GM18868 (cell line): ENCODE data around the gene MAF.
A peak's percentile ranks its signal among the peaks of the same experiment; 100 is the strongest.

Experiments
- ATAC-seq: cut with Tn5 transposase; IDR thresholded peaks from one replicate; pipeline ENCODE4 v1.9.1; 2021; ENCODE audit warnings: mild to moderate bottlenecking, moderate library complexity; ENCODE audit not compliant: unreplicated experiment

Gene MAF

GRCh38 chr16:79600638-79601091 lies at the start of gene MAF:
Gene MAF, minus strand, starts transcription at chr16:79600737. Its CDS starts 835 bp downstream, at chr16:79599902.
- ATAC-seq, result peak; percentile 59

- ATAC-seq, result no peak
These were observed 48.3 kb upstream of the MAF start for GRCh38 chr16:79648826-79649225.

GRCh38 chr16:79647586-79647985 lies 47.0 kb upstream of the MAF start:
- ATAC-seq, result no peak

- ATAC-seq, result no peak
These were observed 45.2 kb upstream of the MAF start for GRCh38 chr16:79645701-79646100.

- ATAC-seq, result no peak
These were observed 44.6 kb upstream of the MAF start for GRCh38 chr16:79644971-79645667.

GRCh38 chr16:79642652-79643051 lies 42.1 kb upstream of the MAF start:
- ATAC-seq, result no peak

GRCh38 chr16:79640513-79641360 lies 40.2 kb upstream of the MAF start:
- no peak for ATAC-seq

- ATAC-seq, result no peak
These were observed 39.2 kb upstream of the MAF start for GRCh38 chr16:79639576-79640311.

GRCh38 chr16:79638386-79638785 lies 37.8 kb upstream of the MAF start:
- no peak for ATAC-seq

GRCh38 chr16:79635488-79635887 lies 35.0 kb upstream of the MAF start:
- no peak for ATAC-seq

GRCh38 chr16:79634298-79634697 lies 33.8 kb upstream of the MAF start:
- ATAC-seq, result no peak

- ATAC-seq, result no peak
These were observed 31.8 kb upstream of the MAF start for GRCh38 chr16:79632289-79632688.

- no peak for ATAC-seq
These were observed 28.5 kb upstream of the MAF start for GRCh38 chr16:79628988-79629387.

- no peak for ATAC-seq
These were observed 28.0 kb upstream of the MAF start for GRCh38 chr16:79628501-79628975.

GRCh38 chr16:79627092-79627491 lies 26.6 kb upstream of the MAF start:
- no peak for ATAC-seq

- no peak for ATAC-seq
These were observed 25.2 kb upstream of the MAF start for GRCh38 chr16:79625738-79626137.

GRCh38 chr16:79623824-79624223 lies 23.3 kb upstream of the MAF start:
- ATAC-seq, result no peak

- no peak for ATAC-seq
These were observed 22.5 kb upstream of the MAF start for GRCh38 chr16:79623062-79623461.

GRCh38 chr16:79621027-79621426 lies 20.5 kb upstream of the MAF start:
- ATAC-seq, result no peak

GRCh38 chr16:79618692-79619050 lies 18.1 kb upstream of the MAF start:
- no peak for ATAC-seq

- no peak for ATAC-seq
These were observed 17.6 kb upstream of the MAF start for GRCh38 chr16:79618041-79618691.
